Astrocyte (in vitro differentiated cells and primary cell): Measurements from ENCODE around the gene PRRX2. TPM values are rescaled to one million over a fixed set of nuclear protein-coding genes. Genes with fewer than 3 reads are reported as not detected.

Experiments used
- DNase-seq: peaks from one replicate; pipeline ENCODE4 v3.0.0-alpha.2; 2010; ENCODE audit warnings: low read depth
- FAIRE-seq: peaks from 2 replicates; lab custom pipeline; 2011; peaks lifted over from hg19 to GRCh38; lab: Jason Lieb, UNC
- H2AFZ ChIP-seq: 2 replicates; pipeline ENCODE4 v1.6.0; 2012; ENCODE audit warnings: low read depth, low read length, inconsistent platforms
- H3K27ac ChIP-seq: 2 replicates; pipeline ENCODE4 v1.5.1; 2011; ENCODE audit warnings: low read depth, low read length, inconsistent platforms
- H3K27me3 ChIP-seq: 2 replicates; pipeline ENCODE4 v1.6.0; 2011; ENCODE audit warnings: low read length, inconsistent platforms; ENCODE audit not compliant: insufficient read depth
- H3K36me3 ChIP-seq: 2 replicates; pipeline ENCODE4 v1.5.1; 2011; ENCODE audit warnings: low read length, inconsistent platforms; ENCODE audit not compliant: insufficient read depth
- H3K4me1 ChIP-seq: 2 replicates; pipeline ENCODE4 v1.5.1; 2011; ENCODE audit warnings: low read length, inconsistent platforms; ENCODE audit not compliant: insufficient read depth
- H3K4me2 ChIP-seq: 2 replicates; pipeline ENCODE4 v1.6.0; 2012; ENCODE audit warnings: low read length, inconsistent platforms
- H3K4me3 ChIP-seq: 2 replicates; pipeline ENCODE4 v1.5.1; 2011; ENCODE audit warnings: low read depth, mild to moderate bottlenecking, low read length, inconsistent platforms; ENCODE audit not compliant: insufficient read depth
- H3K79me2 ChIP-seq: 2 replicates; pipeline ENCODE4 v1.6.0; 2012; ENCODE audit warnings: mild to moderate bottlenecking, low read length, inconsistent platforms; ENCODE audit not compliant: insufficient read depth
- H3K9ac ChIP-seq: 2 replicates; pipeline ENCODE4 v1.6.0; 2012; ENCODE audit warnings: mild to moderate bottlenecking, low read length, inconsistent platforms
- H3K9me3 ChIP-seq: 2 replicates; pipeline ENCODE4 v1.5.1; 2012; ENCODE audit warnings: low read depth, mild to moderate bottlenecking, low read length, inconsistent platforms; ENCODE audit not compliant: insufficient read depth
- H4K20me1 ChIP-seq: 2 replicates; pipeline ENCODE4 v1.6.0; 2012; ENCODE audit warnings: low read length, inconsistent platforms; ENCODE audit not compliant: insufficient read depth
- H3K27ac Mint-ChIP-seq: one replicate; pipeline ENCODE4 v1.8.0; 2021; ENCODE audit warnings: mild to moderate bottlenecking, mixed read lengths; ENCODE audit not compliant: unreplicated experiment
- H3K27me3 Mint-ChIP-seq: one replicate; pipeline ENCODE4 v1.8.0; 2021; ENCODE audit warnings: low read depth, mixed read lengths; ENCODE audit not compliant: unreplicated experiment
- H3K36me3 Mint-ChIP-seq: one replicate; pipeline ENCODE4 v1.8.0; 2021; ENCODE audit warnings: low read depth, mixed read lengths; ENCODE audit not compliant: unreplicated experiment
- H3K4me1 Mint-ChIP-seq: one replicate; pipeline ENCODE4 v1.8.0; 2021; ENCODE audit warnings: low read depth, mixed read lengths; ENCODE audit not compliant: unreplicated experiment
- H3K4me3 Mint-ChIP-seq: one replicate; pipeline ENCODE4 v1.8.0; 2021; ENCODE audit warnings: mild to moderate bottlenecking, moderate library complexity, mixed read lengths; ENCODE audit not compliant: unreplicated experiment
- H3K9me3 Mint-ChIP-seq: one replicate; pipeline ENCODE4 v1.8.0; 2021; ENCODE audit warnings: mild to moderate bottlenecking, mixed read lengths; ENCODE audit not compliant: unreplicated experiment
- CTCF ChIP-seq: IDR thresholded peaks from 2 replicates; pipeline ENCODE4 v1.5.1; 2011; ENCODE audit warnings: low read depth, mild to moderate bottlenecking, inconsistent platforms, low read length, moderate library complexity; ENCODE audit not compliant: insufficient read depth
- EZH2 ChIP-seq: IDR thresholded peaks from 2 replicates; pipeline ENCODE4 v1.6.1; 2012; ENCODE audit warnings: mild to moderate bottlenecking, low read length, inconsistent platforms; ENCODE audit not compliant: insufficient read depth
- total RNA-seq: library from RNA; stranded (reverse); gene quantifications from 2 replicates; pipeline ENCODE4 v1.2.1, GENCODE V29; 2021

PRRX2 gene
- total RNA-seq, 1 donor from 2014 or later = not detected

GRCh38 chr9:129681924-129682323 lies 16.5 kb downstream of the PRRX2 start:
- Histone ChIP-seq H3K4me2 (no peak overlapping the region), H3K27ac (no peak overlapping the region), H3K4me3 (no peak overlapping the region), H2AFZ (no peak overlapping the region), H3K27me3 (peaks cover 15% of the 10 kb centered on the region), H4K20me1 (no peaks in the 10 kb centered on the region), H3K9me3 (no peaks in the 10 kb centered on the region), H3K4me1 (peaks cover 4% of the 10 kb centered on the region), H3K79me2 (no peaks in the 10 kb centered on the region), H3K36me3 (no peaks in the 10 kb centered on the region), H3K9ac (no peak overlapping the region)
- no peak overlapping the region for H3K4me3 Mint-ChIP-seq
- FAIRE-seq (no peak), DNase-seq (no peak)
- no peak for TF ChIP-seq EZH2
- TF ChIP-seq CTCF = no peak
- H3K36me3 Mint-ChIP-seq = no peaks in the 10 kb centered on the region
- no peaks in the 10 kb centered on the region for H3K4me1 Mint-ChIP-seq
- no peak overlapping the region for H3K27ac Mint-ChIP-seq
- H3K27me3 Mint-ChIP-seq = peaks cover 46% of the 10 kb centered on the region
- no peaks in the 10 kb centered on the region for H3K9me3 Mint-ChIP-seq

GRCh38 chr9:129682381-129682780 lies 16.9 kb downstream of the PRRX2 start:
- no peak for DNase-seq
- no peaks in the 10 kb centered on the region for H3K9me3 Mint-ChIP-seq
- no peaks in the 10 kb centered on the region for H4K20me1 ChIP-seq

More at GRCh38 chr9:129682381-129682780, 16.9 kb downstream of the PRRX2 start:
- TF ChIP-seq CTCF (no peak), EZH2 (no peak)
- Histone ChIP-seq H3K27me3 (peaks cover 12% of the 10 kb centered on the region), H3K4me3 (no peak overlapping the region), H3K27ac (no peak overlapping the region), H3K9me3 (no peaks in the 10 kb centered on the region), H3K4me1 (peaks cover 4% of the 10 kb centered on the region), H3K36me3 (no peaks in the 10 kb centered on the region), H3K9ac (no peak overlapping the region), H2AFZ (no peak overlapping the region), H3K79me2 (no peaks in the 10 kb centered on the region), H3K4me2 (no peak overlapping the region)
- H3K27ac Mint-ChIP-seq = no peak overlapping the region
- H3K4me1 Mint-ChIP-seq = no peaks in the 10 kb centered on the region
- H3K27me3 Mint-ChIP-seq = peaks cover 42% of the 10 kb centered on the region
- H3K4me3 Mint-ChIP-seq = no peak overlapping the region
- no peak for FAIRE-seq
- no peaks in the 10 kb centered on the region for H3K36me3 Mint-ChIP-seq
